HepG2 (cell line): ENCODE measurements around the gene NDUFS2. TPM values are rescaled to one million over a fixed set of nuclear protein-coding genes. Genes with fewer than 3 reads are reported as not detected.
A peak's percentile ranks its signal among the peaks of the same experiment; 100 is the strongest.

Source experiments
- CHCHD3 ChIP-seq: sonication (generic); formaldehyde crosslinking; IDR thresholded peaks from 2 replicates; pipeline ENCODE4 v1.8.0; 2022; ENCODE audit warnings: mild to moderate bottlenecking, missing genetic modification reagents, moderate library complexity
- IKZF1 ChIP-seq: fragments of 450-650 bp; IDR thresholded peaks from 2 replicates; pipeline ENCODE4 v1.7.1; 2016
- MAF1 ChIP-seq: sonication (generic); formaldehyde crosslinking; IDR thresholded peaks from 2 replicates; pipeline ENCODE4 v1.5.0; 2020; ENCODE audit warnings: missing genetic modification reagents, borderline replicate concordance
- NFRKB ChIP-seq: fragments of 450-650 bp; IDR thresholded peaks from 2 replicates; pipeline ENCODE4 v1.6.1; 2017
- PHF21A ChIP-seq: sonication (generic); formaldehyde crosslinking; IDR thresholded peaks from 2 replicates; pipeline ENCODE4 v1.5.0; 2020; ENCODE audit warnings: mild to moderate bottlenecking, missing genetic modification reagents
- RNF2 ChIP-seq: fragments of 450-650 bp; conservative IDR thresholded peaks from 2 replicates; pipeline ENCODE4 v1.6.1; 2016; ENCODE audit warnings: low read depth
- SMAD3 ChIP-seq: sonication (generic); formaldehyde crosslinking; IDR thresholded peaks from 2 replicates; pipeline ENCODE4 v1.4.0; 2020; ENCODE audit warnings: missing genetic modification reagents
- SNAPC5 ChIP-seq: sonication (generic); formaldehyde crosslinking; IDR thresholded peaks from 2 replicates; pipeline ENCODE4 v1.8.1; 2023; ENCODE audit warnings: mild to moderate bottlenecking, missing genetic modification reagents, borderline replicate concordance
- SP4 ChIP-seq: sonication (generic); formaldehyde crosslinking; IDR thresholded peaks from 2 replicates; pipeline ENCODE4 v1.8.1; 2023; ENCODE audit warnings: mild to moderate bottlenecking, missing genetic modification reagents
- SYNCRIP ChIP-seq: fragments of 200-400 bp; formaldehyde crosslinking; IDR thresholded peaks from 2 replicates; pipeline ENCODE4 v1.6.1; 2018; ENCODE audit warnings: mild to moderate bottlenecking, low read depth, low read length; ENCODE audit not compliant: insufficient read depth
- ZGPAT ChIP-seq: IDR thresholded peaks from 2 replicates; pipeline ENCODE4 v1.6.1; 2016; ENCODE audit warnings: mild to moderate bottlenecking
- ZNF263 ChIP-seq: sonication (generic); formaldehyde crosslinking; IDR thresholded peaks from 2 replicates; pipeline ENCODE4 v1.4.0; 2020; ENCODE audit warnings: missing genetic modification reagents
- ZNF282 ChIP-seq: fragments of 450-650 bp; IDR thresholded peaks from 2 replicates; pipeline ENCODE4 v1.6.1; 2018; ENCODE audit not compliant: partially characterized antibody
- ZNF292 ChIP-seq: sonication (generic); formaldehyde crosslinking; IDR thresholded peaks from 2 replicates; pipeline ENCODE4 v1.8.1; 2022; ENCODE audit warnings: mild to moderate bottlenecking, low read depth, missing genetic modification reagents, borderline replicate concordance
- ZNF430 ChIP-seq: sonication (generic); formaldehyde crosslinking; IDR thresholded peaks from 2 replicates; pipeline ENCODE4 v1.9.0; 2021; ENCODE audit warnings: mild to moderate bottlenecking, missing genetic modification reagents
- ZNF550 ChIP-seq: sonication (generic); formaldehyde crosslinking; IDR thresholded peaks from 2 replicates; pipeline ENCODE4 v1.4.0; 2020; ENCODE audit warnings: mild to moderate bottlenecking, missing genetic modification reagents, borderline replicate concordance
- ZNF589 ChIP-seq: sonication (generic); formaldehyde crosslinking; conservative IDR thresholded peaks from 2 replicates; pipeline ENCODE4 v1.8.0; 2022; ENCODE audit warnings: mild to moderate bottlenecking, moderate library complexity, missing genetic modification reagents
- ZNF790 ChIP-seq: sonication (generic); formaldehyde crosslinking; IDR thresholded peaks from 2 replicates; pipeline ENCODE4 v1.8.0; 2022; ENCODE audit warnings: missing genetic modification reagents, mild to moderate bottlenecking, borderline replicate concordance
- polyA plus RNA-seq, 8 experiments: library from polyadenylated mRNA; depleted of rRNA in 3 of 8; stranded (reverse) in 7 of 8; unstranded in 1 of 8; fragments of >200 nt; fragmentation: Illumina TruSeq in 4 of 8; extraction: Trizol in 4 of 8; gene quantifications; 2 replicates each; pipeline versions ENCODE4 v1.2.1 to v1.2.3, GENCODE V29; 2011 to 2016; ENCODE audit warnings: low read depth in 4 of 8, missing spikeins in 1 of 8, mixed read lengths in 1 of 8; ENCODE audit not compliant: insufficient read depth in 1 of 8
- total RNA-seq, 5 experiments: library from RNA; depleted of rRNA; stranded (reverse); fragments of >200 nt; fragmentation: Illumina TruSeq; extraction: Trizol; gene quantifications; 2 replicates each; pipeline ENCODE4 v1.2.3, GENCODE V29; 2016; ENCODE audit warnings: low read depth in 1 of 5
- TF ChIP-seq, protein P1 (sequence below): IDR thresholded peaks from 2 replicates; pipeline ENCODE4 v1.6.1; 2016; ENCODE audit warnings: missing biosample characterization, missing genetic modification reagents, low read depth
- TF ChIP-seq, protein P2 (sequence below): sonication (generic); formaldehyde crosslinking; IDR thresholded peaks from 2 replicates; pipeline ENCODE4 v1.5.1; 2020; ENCODE audit warnings: mild to moderate bottlenecking, missing genetic modification reagents

The NDUFS2 gene
- total and polyA plus RNA-seq, 2 of the 13 experiments (the other 11 are each of a cell fraction or from before 2014, with no cell fraction given): 89.9 to 118 TPM

- TF ChIP-seq SYNCRIP: no peak
- TF ChIP-seq SMAD3 (CRISPR knock-in tag): no peak
- TF ChIP-seq RNF2: no peak
- 0 out of 2 replicates have a peak, but pooled peaks have one; percentile 16 for TF ChIP-seq ZNF589 (CRISPR knock-in tag)
- no peak for TF ChIP-seq ZNF282
- peak; percentile 66; the same call in 1 of the 2 replicates for TF ChIP-seq PHF21A (CRISPR knock-in tag)
- no peak for TF ChIP-seq CHCHD3 (CRISPR knock-in tag)
- TF ChIP-seq SNAPC5: no peak
- TF ChIP-seq ZNF263 (CRISPR knock-in tag): no peak
- no peak for TF ChIP-seq IKZF1
- TF ChIP-seq SP4: no peak
- peak; percentile 35 for TF ChIP-seq ZGPAT (CRISPR knock-in tag)
- TF ChIP-seq MAF1 (CRISPR knock-in tag): no peak
- no peak for TF ChIP-seq ZNF790 (CRISPR knock-in tag)
- TF ChIP-seq, protein P1, sequence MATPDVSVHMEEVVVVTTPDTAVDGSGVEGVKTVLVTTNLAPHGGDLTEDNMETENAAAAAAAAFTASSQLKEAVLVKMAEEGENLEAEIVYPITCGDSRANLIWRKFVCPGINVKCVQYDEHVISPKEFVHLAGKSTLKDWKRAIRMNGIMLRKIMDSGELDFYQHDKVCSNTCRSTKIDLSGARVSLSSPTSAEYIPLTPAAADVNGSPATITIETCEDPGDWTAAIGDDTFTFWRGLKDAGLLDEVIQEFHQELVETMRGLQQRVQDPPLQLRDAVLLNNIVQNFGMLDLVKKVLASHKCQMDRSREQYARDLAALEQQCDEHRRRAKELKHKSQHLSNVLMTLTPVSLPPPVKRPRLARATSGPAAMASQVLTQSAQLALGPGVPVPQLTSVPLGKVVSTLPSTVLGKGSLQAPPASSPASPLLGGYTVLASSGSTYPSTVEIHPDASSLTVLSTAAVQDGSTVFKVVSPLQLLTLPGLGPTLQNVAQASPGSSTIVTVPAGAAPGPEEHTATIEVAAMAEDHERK (CRISPR knock-in tag): no peak
- TF ChIP-seq ZNF550: no peak
- TF ChIP-seq, protein P2, sequence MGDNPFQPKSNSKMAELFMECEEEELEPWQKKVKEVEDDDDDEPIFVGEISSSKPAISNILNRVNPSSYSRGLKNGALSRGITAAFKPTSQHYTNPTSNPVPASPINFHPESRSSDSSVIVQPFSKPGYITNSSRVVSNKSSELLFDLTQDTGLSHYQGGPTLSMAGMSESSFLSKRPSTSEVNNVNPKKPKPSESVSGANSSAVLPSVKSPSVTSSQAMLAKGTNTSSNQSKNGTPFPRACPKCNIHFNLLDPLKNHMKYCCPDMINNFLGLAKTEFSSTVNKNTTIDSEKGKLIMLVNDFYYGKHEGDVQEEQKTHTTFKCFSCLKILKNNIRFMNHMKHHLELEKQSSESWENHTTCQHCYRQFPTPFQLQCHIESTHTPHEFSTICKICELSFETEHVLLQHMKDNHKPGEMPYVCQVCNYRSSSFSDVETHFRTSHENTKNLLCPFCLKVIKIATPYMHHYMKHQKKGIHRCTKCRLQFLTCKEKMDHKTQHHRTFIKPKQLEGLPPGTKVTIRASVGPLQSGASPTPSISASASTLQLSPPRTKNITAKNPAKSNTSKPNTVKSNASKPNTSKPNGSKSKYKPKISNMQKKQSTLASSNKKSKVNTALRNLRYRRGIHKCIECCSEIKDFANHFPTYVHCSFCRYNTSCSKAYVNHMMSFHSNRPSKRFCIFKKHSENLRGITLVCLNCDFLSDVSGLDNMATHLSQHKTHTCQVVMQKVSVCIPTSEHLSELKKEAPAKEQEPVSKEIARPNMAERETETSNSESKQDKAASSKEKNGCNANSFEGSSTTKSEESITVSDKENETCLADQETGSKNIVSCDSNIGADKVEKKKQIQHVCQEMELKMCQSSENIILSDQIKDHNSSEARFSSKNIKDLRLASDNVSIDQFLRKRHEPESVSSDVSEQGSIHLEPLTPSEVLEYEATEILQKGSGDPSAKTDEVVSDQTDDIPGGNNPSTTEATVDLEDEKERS (CRISPR knock-in tag): no peak
- TF ChIP-seq NFRKB: no peak; the same call in 1 of the 2 replicates
- TF ChIP-seq ZNF292 (CRISPR knock-in tag): no peak
- no peak; the same call in 1 of the 2 replicates for TF ChIP-seq ZNF430 (CRISPR knock-in tag)
These were observed 23.6 kb downstream of the NDUFS2 start, which contains the start of gene TOMM40L (continued) for GRCh38 chr1:161225534-161226319.
